IMR-90 (cell line): ENCODE results near the gene ZNF530.

ENCODE experiments used
- CTCF ChIP-seq: conservative IDR thresholded peaks from 2 replicates; pipeline ENCODE4 v1.5.1; 2012; ENCODE audit warnings: mild to moderate bottlenecking, low read depth, low read length, improper control_type of control experiment
- RAD21 ChIP-seq: IDR thresholded peaks from 2 replicates; pipeline ENCODE4 v1.6.1; 2012; ENCODE audit warnings: low read length, improper control_type of control experiment

- no peak for TF ChIP-seq CTCF
- no peak for TF ChIP-seq RAD21
Measured at GRCh38 chr19:57583521-57584416, 15.9 kb upstream of the ZNF530 start, which contains the start of gene ZIK1.
